Measurements from ENCODE around the gene VASP. TPM values are rescaled to one million over a fixed set of nuclear protein-coding genes. Genes with fewer than 3 reads are reported as not detected.

Gene VASP
- total RNA-seq, 1 experiment from 2014 or later: 152 TPM

- Histone ChIP-seq H3K4me3 (replicated peaks in 1 of 2; ENCODE audit: low read depth in 1 of 2, low read length in 2 of 2) (no peak overlapping the region), H3K4me1 (ENCODE audit: control insufficient read depth in 1 of 2, insufficient read depth in 2 of 2, low read length in 2 of 2) (peaks cover 22 to 45% of the 10 kb centered on the region in 2 experiments), H2AFZ (ENCODE audit: low read depth, low read length, poor library complexity, severe bottlenecking) (no peak overlapping the region), H3K4me2 (ENCODE audit: low read length) (no peak overlapping the region), H4K20me1 (ENCODE audit: insufficient read depth) (no peaks in the 10 kb centered on the region), H3K9ac (ENCODE audit: low read length) (no peak overlapping the region), H3K27ac (ENCODE audit: low read depth, low read length) (no peak overlapping the region), H3K79me2 (ENCODE audit: insufficient read depth, low read length) (no peaks in the 10 kb centered on the region), H3K9me2 (ENCODE audit: insufficient read depth) (no peaks in the 10 kb centered on the region), H3K36me3 (ENCODE audit: control insufficient read depth in 1 of 2, insufficient read depth in 2 of 2, low read length in 2 of 2) (no peaks in the 10 kb centered on the region), H3K27me3 (ENCODE audit: insufficient read depth, low read length) (peaks cover 10% of the 10 kb centered on the region; the same call in 1 of the 2 replicates), H3K9me3 (ENCODE audit: control insufficient read depth in 1 of 2, insufficient read depth in 1 of 2, low read depth in 1 of 2, low read length in 2 of 2) (no peaks in the 10 kb centered on the region)
- TF ChIP-seq RAD21 (IDR thresholded peaks at IDR 0.05; ENCODE audit: low read depth) (no peak), EGR1 (IDR thresholded peaks at IDR 0.05; ENCODE audit: low read depth) (no peak), MAX (IDR thresholded peaks at IDR 0.05) (no peak), TCF7L2 (IDR thresholded peaks at IDR 0.05; ENCODE audit: borderline replicate concordance, extremely low read depth, insufficient read depth, insufficient read length) (no peak), CBX3 (IDR thresholded peaks at IDR 0.05; ENCODE audit: low read depth) (no peak), POLR2A (IDR thresholded peaks at IDR 0.05; ENCODE audit: borderline replicate concordance, extremely low read depth, insufficient read depth, insufficient read length) (no peak), CTCF (IDR thresholded peaks at IDR 0.05 in 2 of 3, conservative IDR thresholded peaks at IDR 0.05 in 1 of 3; ENCODE audit: borderline replicate concordance in 1 of 3, insufficient read depth in 1 of 3, low read depth in 2 of 3, low read length in 2 of 3) (no peak), ZNF274 (IDR thresholded peaks at IDR 0.05; ENCODE audit: low read depth, low read length) (no peak), SP1 (IDR thresholded peaks at IDR 0.05; ENCODE audit: low read depth) (no peak), ATF3 (IDR thresholded peaks at IDR 0.05) (no peak), EZH2phosphoT487 (IDR thresholded peaks at IDR 0.05; ENCODE audit: borderline replicate concordance) (no peak), YY1 (IDR thresholded peaks at IDR 0.05; ENCODE audit: extremely low read depth, insufficient replicate concordance, low read depth, low read length) (no peak), ZFX (IDR thresholded peaks at IDR 0.05) (no peak), SIN3A (IDR thresholded peaks at IDR 0.05; ENCODE audit: low read depth) (no peak), REST (IDR thresholded peaks at IDR 0.05; ENCODE audit: low read depth) (no peak), FOSL1 (IDR thresholded peaks at IDR 0.05; ENCODE audit: low read depth) (no peak), ZBTB33 (IDR thresholded peaks at IDR 0.05; ENCODE audit: extremely low read depth, insufficient replicate concordance, low read length) (no peak), SRF (IDR thresholded peaks at IDR 0.05; ENCODE audit: low read depth) (no peak), CEBPB (IDR thresholded peaks at IDR 0.05; ENCODE audit: low read depth) (no peak)
- no peak for ATAC-seq
- ChIA-PET POLR2A (interaction anchor here (1.5 kb wide), 1 partner anchor 144 kb away, joined by 5 read pairs; no protein-coding TSS in a partner anchor), CTCF (interaction anchor here (5.3 kb wide), 1 partner anchor 13 kb away, joined by 33 read pairs; no protein-coding TSS in a partner anchor), RAD21 (ENCODE audit: low non-redundant PET in 1 of 2, low total read pairs in 2 of 2, uncharacterized antibody in 2 of 2, unreplicated experiment in 2 of 2) (no interaction called here)
- no peak for DNase-seq (ENCODE audit: low read depth, low spot score)
- no TSS peak for BruUV-seq (replicated peaks)
- intact Hi-C loops (cut with micrococcal nuclease): no loop called here
Observed at GRCh38 chr19:45497791-45498190, 9.5 kb upstream of the VASP start.
